ENCODE results near the gene MED26. TPM values are rescaled to one million over a fixed set of nuclear protein-coding genes. Genes with fewer than 3 reads are reported as not detected.

Gene MED26
- total RNA-seq, 4 donors from 2014 or later: 5.4 to 13.9 (median 8.9) TPM

DNA sequence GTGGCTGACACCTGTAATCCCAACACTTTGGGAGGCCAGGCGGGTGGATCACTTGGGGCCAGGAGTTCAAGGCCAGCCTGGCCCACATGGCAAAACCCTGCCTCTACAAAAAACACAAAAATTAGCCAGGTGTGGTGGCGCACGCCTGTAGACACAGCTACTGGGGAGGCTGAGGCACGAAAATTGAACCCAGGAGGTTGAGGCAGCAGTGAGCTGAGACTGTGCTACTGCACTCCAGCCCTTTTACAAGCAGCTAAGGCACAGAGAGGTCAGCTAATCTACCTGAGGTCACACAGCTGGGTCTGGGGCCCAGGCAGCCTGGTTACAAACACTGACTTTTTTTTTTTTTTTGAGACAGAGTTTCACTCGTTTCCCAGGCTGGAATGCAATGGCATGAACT lies 27.2 kb downstream of the MED26 start:
- Histone ChIP-seq H3K9me3 (no peaks in the 10 kb centered on the region), H3K4me1 (peaks cover 0 to 16% (median 0%) of the 10 kb centered on the region in 4 donors), H3K36me3 (no peaks in the 10 kb centered on the region), H3K27ac (peak overlapping the region in 1 of 4 donors; percentile 32), H3K4me3 (no peak overlapping the region), H3K27me3 (no peaks in the 10 kb centered on the region)
- no peak for DNase-seq
- no peak for TF ChIP-seq POLR2A (IDR thresholded peaks at IDR 0.05)
- TF ChIP-seq, protein P1, sequence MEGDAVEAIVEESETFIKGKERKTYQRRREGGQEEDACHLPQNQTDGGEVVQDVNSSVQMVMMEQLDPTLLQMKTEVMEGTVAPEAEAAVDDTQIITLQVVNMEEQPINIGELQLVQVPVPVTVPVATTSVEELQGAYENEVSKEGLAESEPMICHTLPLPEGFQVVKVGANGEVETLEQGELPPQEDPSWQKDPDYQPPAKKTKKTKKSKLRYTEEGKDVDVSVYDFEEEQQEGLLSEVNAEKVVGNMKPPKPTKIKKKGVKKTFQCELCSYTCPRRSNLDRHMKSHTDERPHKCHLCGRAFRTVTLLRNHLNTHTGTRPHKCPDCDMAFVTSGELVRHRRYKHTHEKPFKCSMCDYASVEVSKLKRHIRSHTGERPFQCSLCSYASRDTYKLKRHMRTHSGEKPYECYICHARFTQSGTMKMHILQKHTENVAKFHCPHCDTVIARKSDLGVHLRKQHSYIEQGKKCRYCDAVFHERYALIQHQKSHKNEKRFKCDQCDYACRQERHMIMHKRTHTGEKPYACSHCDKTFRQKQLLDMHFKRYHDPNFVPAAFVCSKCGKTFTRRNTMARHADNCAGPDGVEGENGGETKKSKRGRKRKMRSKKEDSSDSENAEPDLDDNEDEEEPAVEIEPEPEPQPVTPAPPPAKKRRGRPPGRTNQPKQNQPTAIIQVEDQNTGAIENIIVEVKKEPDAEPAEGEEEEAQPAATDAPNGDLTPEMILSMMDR (IDR thresholded peaks at IDR 0.05): no peak

DNA sequence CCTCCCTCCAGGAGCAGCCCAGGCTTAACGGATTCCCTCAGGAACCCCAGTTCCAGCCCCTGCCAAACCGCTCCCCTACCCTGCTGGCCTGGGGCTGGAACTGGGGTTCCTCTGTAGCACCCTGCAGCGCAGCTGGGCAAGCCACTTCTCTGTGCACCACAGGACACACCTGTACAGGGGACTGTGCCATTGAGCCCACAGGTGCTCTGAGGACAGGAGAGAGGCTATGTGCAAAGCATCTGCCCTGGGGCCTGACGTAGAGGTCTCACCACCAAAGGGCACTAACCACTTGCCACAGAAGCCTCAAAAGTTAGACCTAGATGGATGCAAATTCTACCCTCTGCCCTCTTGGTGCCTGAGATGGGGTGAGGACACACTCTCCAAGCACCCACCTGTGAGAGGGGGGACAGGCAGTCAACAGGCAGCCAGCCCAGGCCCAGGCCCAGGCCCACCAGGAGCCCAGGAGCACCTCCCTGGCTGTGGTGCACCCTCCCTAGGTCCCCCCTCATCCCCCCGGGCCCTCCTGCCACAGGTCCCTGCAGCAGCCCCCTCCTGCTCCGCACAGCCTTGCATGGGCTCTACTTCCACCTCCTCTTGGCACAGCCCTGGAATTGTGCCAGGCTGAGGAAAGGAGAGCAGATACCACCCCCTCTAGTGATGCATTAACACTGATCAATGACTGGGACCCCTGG lies 28.2 kb downstream of the MED26 start:
- Histone ChIP-seq H3K9me3 (no peaks in the 10 kb centered on the region), H3K27ac (peak overlapping the region in 1 of 4 donors; percentile 32), H3K36me3 (no peaks in the 10 kb centered on the region), H3K4me3 (no peak overlapping the region), H3K4me1 (peaks cover 0 to 11% (median 7%) of the 10 kb centered on the region in 4 donors), H3K27me3 (no peaks in the 10 kb centered on the region)
- TF ChIP-seq, protein P1 (IDR thresholded peaks at IDR 0.05): no peak
- no peak for TF ChIP-seq POLR2A (IDR thresholded peaks at IDR 0.05)
- no peak for DNase-seq

DNA sequence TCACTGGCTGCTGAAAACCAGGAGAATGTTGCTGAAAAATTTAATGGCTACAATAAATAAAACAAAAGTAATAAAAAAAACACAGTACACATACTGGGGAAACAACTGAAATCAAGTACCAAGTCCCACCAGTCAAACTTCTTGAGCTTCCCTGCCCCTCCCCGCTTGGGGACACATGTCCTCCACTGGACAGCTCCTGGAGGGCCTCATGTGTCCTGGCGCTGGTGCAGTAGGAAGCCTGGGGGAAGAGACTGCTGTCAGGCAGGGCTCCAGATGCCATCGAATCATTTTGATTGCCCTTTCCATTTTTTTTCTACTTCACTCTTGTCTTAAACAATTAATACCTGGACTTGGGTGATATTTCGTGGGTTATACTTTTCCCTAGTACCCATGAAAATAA lies 29.2 kb downstream of the MED26 start:
- Histone ChIP-seq H3K4me1 (peaks cover 0 to 19% (median 15%) of the 10 kb centered on the region in 4 donors), H3K36me3 (no peaks in the 10 kb centered on the region), H3K27ac (no peak overlapping the region), H3K27me3 (no peaks in the 10 kb centered on the region), H3K4me3 (no peak overlapping the region), H3K9me3 (no peaks in the 10 kb centered on the region)
- TF ChIP-seq, protein P1 (IDR thresholded peaks at IDR 0.05): no peak
- no peak for TF ChIP-seq POLR2A (IDR thresholded peaks at IDR 0.05)
- no peak for DNase-seq

DNA sequence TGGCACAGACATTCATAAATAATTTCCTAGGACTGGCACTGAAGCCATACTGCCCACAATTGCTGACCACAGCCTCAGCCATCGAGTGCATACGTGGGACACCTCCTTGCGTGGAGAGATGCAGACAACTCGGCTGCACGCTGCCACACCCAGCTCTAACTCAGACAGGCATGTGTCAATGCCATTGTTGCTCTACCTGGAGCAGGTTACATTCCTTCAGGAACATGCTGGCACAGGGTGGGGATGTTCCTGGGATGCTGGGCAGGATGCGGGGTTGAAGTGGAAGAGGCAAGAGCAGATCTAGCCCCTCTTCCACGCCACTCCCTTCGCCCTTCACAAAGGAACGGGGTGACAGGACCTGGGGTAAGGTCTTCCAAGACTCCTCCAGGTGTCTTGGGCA lies 31.6 kb downstream of the MED26 start:
- Histone ChIP-seq H3K4me3 (no peak overlapping the region), H3K27me3 (no peaks in the 10 kb centered on the region), H3K27ac (no peak overlapping the region), H3K9me3 (no peaks in the 10 kb centered on the region), H3K36me3 (no peaks in the 10 kb centered on the region), H3K4me1 (peaks cover 0 to 40% (median 16%) of the 10 kb centered on the region in 4 donors)
- no peak for DNase-seq
- no peak for TF ChIP-seq POLR2A (IDR thresholded peaks at IDR 0.05)
- TF ChIP-seq, protein P1 (IDR thresholded peaks at IDR 0.05): no peak

DNA sequence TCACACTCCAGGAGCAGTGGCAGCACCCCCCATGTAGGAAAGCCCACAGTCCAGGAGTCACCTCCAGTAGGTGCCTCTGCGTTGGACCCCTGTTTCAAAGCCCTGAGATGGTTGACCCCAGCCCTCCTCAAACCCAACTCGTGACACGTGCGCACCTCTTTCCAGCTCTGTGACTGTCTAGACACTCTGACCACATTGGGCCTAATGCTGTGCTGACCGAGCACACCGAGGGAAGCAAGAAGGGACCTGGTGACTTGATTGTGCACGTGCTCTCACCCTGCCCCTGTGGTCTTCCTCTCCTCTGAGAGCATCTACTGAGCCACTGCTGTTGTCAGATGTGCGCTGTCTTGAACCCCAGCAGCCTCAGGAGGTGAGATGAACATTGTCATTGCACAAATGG lies 32.9 kb downstream of the MED26 start:
- H3K4me3 ChIP-seq: no peak overlapping the region
- no peak for TF ChIP-seq POLR2A (IDR thresholded peaks at IDR 0.05)
- TF ChIP-seq, protein P1 (IDR thresholded peaks at IDR 0.05): no peak
- H3K9me3 ChIP-seq: no peaks in the 10 kb centered on the region
- peak overlapping the region in 3 of 4 donors; percentile 27 to 59 (median 35) for H3K27ac ChIP-seq
- no peaks in the 10 kb centered on the region for H3K36me3 ChIP-seq
- DNase-seq: no peak
- peaks cover 0 to 43% (median 21%) of the 10 kb centered on the region in 4 donors for H3K4me1 ChIP-seq
- no peaks in the 10 kb centered on the region for H3K27me3 ChIP-seq
